HG02623 (cell line): ENCODE measurements around the gene P2RY14.
A peak's percentile ranks its signal among the peaks of the same experiment; 100 is the strongest.

Experiments used
- ATAC-seq: cut with Tn5 transposase; IDR thresholded peaks from one replicate; pipeline ENCODE4 v1.9.1; 2021; ENCODE audit warnings: moderate library complexity; ENCODE audit not compliant: unreplicated experiment

The P2RY14 gene

GRCh38 chr3:151301787-151302186 is 23.4 kb upstream of the P2RY14 start:
- no peak for ATAC-seq

GRCh38 chr3:151300539-151300938 is 22.2 kb upstream of the P2RY14 start:
- ATAC-seq = no peak

DNA sequence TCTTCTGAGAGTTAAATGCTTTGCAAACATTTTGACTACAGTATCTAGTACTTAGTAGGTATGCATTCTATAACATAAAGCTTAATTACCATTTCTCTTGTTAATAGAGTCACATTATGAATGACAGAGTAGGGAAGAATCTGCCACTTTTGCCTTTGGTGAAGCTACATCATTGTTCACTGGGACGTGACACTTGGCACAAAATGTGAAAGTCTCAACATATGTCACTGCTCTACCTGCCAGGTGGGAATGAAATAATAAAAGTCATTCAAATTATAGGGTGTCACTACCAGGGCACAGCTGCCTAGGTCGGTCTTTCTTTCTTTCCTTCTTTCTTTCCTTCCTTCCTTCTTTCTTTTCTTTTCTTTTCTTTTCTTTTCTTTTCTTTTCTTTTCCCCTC is 20.7 kb upstream of the P2RY14 start:
- ATAC-seq = no peak

DNA sequence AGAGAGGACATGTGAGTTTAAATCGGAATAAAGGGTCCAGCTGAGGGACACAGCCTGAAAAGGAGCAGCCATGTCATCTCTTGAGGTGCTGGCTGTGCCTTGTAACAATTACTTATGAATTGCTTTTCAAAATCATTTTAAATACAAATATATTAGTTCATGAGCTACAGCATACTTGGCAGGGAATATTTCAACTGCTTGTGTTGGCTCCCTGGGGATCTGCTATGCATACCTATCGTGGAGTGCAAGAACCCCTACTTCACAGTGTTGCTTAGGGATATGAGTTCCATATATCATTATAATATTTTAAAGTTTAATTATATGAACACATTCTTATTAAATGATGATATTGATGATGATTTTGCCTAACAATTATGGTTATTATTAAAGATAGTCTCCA is 19.1 kb upstream of the P2RY14 start:
- no peak for ATAC-seq

GRCh38 chr3:151296226-151296625 is 17.9 kb upstream of the P2RY14 start:
- ATAC-seq = no peak

GRCh38 chr3:151293127-151293526 is 14.8 kb upstream of the P2RY14 start:
- ATAC-seq = no peak

GRCh38 chr3:151290673-151291072 is 12.3 kb upstream of the P2RY14 start:
- no peak for ATAC-seq

GRCh38 chr3:151289445-151289844 is 11.1 kb upstream of the P2RY14 start:
- ATAC-seq = no peak

DNA sequence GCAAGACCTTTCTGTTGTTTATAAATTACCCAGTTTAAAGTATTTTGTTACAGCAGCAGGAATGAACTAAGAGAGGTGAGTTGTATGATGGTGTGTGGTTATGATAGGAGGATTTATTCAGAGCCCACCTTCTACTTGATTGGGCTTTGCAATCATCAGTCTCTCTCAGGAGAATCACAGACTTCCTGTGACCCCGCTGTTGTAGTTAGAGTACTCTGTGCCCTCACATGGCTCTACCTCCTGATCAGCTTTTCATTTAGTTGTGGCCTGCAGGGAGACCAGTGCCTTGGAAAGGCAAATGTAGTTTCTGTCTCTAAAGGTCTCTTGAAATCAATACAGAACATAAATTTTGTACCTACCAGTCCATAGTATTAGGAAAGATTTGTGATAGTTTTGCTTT is 7.6 kb upstream of the P2RY14 start:
- ATAC-seq = no peak

DNA sequence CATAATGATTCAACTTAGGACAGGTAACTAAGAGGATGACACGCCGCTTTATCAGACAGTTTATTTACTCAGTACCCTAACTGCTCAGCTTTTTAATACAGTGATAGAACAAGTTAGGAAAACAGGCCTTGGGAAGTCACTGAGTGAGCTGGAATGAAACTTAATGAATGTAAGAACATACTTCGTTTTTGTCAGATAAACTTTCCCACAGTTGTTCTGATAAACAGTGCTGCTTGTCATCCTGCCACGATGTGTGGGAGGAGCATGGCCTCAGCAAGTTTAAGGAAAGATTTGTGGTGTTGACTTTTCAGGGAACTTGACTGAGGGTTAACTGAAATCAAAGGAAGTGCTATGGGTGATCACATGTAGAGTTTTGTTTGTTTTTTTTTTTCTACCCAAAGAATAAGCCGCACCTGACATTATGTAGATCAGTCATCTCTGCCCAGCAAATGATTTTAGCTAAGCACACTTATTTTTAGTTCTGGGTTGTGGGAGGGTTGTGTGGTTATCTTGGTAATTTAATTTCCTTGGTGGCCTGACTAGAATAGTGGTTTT is 5.6 kb upstream of the P2RY14 start:
- ATAC-seq = no peak

DNA sequence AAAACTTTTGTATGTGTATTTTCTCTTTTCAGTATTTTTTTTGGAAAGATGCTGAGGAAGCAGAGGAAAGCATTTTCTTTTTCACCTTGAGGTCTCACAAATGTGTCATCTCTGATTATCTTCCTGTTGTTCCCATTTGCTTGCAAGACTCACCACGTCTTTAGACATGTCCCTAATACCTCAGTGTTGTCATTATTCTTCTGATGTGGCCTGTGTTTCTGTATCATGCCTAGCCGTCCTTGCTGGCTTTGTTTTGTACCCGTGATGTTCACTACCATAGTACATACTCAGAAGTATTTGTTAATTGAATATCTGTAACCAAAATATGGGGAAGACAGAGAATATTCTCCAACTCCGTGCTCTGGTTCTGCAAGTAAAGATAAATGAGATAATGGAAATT is 5.0 kb upstream of the P2RY14 start:
- ATAC-seq = no peak

DNA sequence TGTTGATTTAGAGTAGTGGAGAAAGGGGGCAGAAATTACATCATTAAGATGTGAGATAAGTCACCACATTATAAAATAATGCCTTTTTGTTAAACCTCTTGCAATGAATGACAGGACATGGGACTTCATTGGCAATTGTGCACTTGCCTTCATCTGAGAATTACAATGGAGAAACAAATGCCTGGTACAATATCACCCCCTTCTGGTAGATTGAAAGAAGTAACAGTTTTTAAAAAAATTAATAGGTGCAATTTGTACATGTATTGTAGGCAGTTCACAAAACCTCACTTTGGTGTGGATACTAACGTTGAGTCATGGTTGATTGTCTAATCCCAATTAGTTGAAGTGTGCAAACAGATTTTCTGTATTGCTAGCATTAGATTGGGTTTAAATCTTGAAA is 4.6 kb upstream of the P2RY14 start:
- ATAC-seq = peak; percentile 50

DNA sequence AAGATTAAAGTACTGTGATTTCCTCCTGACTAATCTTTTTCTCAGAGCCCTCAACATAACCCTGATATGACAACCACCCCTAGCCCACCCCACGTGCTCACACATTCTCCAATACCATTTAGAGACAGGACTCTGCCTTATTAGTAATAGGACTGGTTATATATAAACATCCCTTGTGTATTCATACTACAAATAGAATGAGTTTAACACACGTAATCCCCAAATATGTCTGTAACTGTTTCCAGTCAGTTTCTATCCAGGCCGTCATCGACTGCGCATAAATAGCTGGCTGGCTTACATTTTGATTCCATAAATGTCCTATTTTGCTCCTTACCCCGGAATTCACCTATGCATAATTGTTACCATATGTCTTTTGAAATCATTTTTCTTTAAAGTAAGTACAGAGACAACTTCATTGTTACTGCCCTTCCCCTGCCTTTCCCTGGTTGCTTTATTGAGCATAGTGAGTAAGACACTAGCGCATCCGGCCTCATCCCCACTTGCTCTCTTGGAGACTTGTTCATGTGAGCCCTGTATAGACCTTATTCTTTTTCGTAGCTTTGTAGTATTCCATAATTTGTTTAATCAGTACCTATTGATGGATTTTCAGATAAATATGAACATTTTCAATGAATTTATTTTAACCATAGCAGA is 3.5 kb upstream of the P2RY14 start:
- no peak for ATAC-seq

DNA sequence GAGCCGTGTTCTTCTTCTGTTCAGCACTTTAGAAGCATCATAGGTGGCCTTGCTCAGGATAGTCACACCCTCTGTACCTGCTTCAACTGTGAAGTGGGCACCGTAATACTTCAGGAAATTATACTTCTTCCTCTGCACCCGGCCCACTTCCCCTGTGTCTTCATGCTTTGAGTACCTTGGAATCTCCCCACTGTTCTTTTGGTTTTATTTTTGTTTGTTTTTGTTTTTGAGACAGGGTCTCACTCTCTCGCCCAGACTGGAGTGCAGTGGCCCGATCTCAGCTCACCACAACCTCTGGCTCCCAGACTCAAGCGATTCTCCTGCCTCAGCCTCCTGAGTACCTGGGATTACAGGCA is 1.7 kb downstream of the P2RY14 start:
- ATAC-seq = peak; percentile 54

DNA sequence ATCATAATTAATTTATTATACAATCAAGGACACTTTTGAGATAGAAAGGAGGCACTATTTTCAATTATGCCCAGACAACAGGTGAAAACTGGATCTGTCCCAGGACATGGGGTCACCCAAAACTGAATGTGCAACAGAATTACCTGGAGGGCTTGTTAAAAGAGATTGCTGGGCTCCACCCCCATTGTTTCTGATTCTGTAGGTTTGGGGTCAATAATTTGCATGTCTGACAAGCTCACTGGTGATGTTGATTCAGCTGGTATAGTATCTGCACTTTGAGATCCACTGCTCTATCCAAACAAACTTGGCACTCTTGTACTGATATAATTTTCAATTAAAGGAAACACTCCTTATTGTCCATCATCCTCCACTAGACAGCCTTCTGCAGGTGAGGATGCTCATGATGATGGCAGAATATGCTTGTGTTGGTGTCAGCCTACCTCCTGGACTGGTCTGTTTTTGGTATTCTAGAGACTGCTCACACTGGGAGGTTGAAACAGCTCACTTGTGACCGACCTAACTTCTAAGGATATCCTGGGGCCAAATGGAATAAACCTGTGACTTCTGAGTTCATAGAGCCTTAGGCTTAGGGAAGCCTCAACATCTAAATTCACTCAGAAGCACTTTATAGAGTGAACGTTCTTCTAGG is 2.2 kb downstream of the P2RY14 start:
- ATAC-seq = peak; percentile 17

DNA sequence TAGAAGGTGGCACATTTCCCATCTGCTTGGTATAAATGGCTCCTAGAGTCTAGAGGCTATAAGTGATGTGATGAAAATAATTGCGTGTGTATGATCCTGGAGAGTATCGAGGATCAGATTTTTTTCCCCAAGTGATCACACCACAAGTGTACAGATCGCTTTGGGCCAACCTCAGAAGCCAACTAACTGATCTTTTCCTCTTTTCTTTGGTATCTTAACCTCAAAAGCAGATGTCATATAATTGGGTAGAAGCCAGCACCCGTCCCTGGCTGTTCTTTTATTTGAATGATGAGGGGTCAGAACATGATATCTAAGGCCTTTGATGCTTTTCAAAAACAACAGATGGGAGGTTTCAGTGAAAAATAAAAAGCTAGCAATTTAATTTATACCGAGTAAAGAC is 3.3 kb downstream of the P2RY14 start:
- no peak for ATAC-seq

GRCh38 chr3:151269631-151270030 is 8.7 kb downstream of the P2RY14 start:
- ATAC-seq = no peak

DNA sequence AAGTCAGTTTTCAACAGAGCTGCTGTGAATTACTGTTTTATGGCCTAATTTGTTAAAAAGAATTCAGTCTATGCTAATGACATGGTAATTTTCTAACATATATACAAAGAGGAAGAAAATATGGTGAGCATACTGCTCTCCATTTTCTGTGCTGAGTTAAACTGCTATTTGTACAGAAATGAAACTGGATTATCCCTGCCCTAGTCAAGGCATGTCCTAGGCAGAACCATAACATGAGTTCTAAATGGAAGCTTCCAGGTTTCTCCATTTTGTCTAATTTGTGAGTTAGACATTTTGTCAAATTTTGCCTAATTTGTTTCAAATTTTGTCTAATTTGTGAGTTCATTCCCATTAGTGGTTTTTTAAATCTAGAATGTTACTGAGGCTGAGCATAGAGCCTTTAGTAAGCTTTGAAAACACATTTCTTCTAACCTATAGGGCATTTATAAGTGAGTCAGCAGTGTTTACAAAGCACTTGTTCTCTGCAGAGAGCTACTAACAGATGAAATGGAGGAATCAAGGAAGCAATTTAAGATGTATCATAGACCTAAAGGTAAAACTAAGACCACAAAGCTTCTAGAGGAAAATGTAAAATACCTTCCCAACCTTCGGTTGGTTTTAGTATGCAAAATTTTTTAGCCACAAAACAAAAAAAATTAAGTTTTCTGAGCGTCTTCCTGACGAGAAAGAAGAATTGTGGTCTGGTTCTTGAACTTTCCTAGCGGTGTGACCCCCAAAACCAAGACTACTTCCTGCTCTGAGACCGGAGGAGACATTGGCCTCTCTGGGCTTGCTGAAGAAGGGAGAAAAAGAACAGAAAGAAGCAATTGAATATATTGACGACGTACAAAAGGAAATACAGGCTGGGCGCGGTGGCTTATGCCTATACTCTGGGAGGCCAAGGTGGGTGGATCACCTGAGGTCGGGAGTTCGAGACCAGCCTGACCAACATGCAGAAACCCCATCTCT is 9.8 kb downstream of the P2RY14 start:
- ATAC-seq = peak; percentile 56

- ATAC-seq = no peak
Measured at GRCh38 chr3:151267066-151267465, 11.3 kb downstream of the P2RY14 start.

DNA sequence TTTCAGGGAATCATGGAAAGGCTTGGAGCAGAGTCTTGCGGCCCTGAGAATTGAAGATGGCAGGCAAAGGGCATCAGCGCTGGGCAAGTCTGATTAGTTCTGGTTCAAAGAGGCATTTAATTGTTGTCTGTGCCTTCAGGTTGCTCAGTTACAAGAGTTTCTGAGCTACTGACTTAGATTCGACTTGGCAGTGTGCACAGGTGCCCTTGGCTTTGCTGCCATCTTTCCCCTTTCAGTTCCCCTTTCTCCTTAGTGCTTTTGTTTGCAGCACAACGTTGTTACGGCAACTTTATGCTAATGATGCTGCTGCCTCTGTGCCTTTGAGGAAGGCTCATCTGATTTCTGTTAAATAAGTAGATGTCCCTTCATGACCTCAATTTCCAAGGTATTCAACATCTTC is 12.5 kb downstream of the P2RY14 start:
- ATAC-seq = peak; percentile 96

- no peak for ATAC-seq
Measured at GRCh38 chr3:151265166-151265565, 13.2 kb downstream of the P2RY14 start.

DNA sequence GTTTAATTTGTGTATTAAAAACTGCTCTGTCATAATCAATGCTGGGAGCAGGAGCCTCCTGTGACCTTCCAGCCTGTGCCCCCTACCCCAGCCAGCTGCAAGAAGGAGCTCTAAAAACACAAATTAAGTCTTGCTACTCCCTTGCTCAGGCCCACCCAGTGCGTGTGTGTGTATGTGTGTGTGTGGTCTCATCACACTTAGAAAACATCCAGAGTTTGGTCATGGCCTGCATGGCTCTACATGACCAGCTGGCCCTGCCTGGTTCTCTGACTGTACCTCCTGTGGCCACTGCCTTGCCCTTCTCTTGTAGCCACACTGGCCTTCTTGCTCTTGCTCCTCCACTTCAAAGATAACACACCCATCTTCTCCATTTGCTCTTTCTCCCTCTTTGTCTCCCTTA is 13.7 kb downstream of the P2RY14 start:
- no peak for ATAC-seq
